GM12864 (cell line): ENCODE measurements around the gene TELO2.

Experiments
- DNase-seq: peaks from one replicate; pipeline ENCODE4 v3.0.0-alpha.2; 2011; ENCODE audit warnings: low read depth
- H3K4me3 ChIP-seq: 2 replicates; pipeline ENCODE4 v1.5.1; 2011; ENCODE audit warnings: mild to moderate bottlenecking, low read depth, low read length, control low read depth
- CTCF ChIP-seq: IDR thresholded peaks from 2 replicates; pipeline ENCODE4 v1.5.1; 2011; ENCODE audit warnings: low read depth, mild to moderate bottlenecking, moderate library complexity, low read length, control low read depth, inconsistent platforms; ENCODE audit errors: missing control alignments

Gene TELO2

GRCh38 chr16:1457489-1458245, 35.5 kb upstream of the TELO2 start:
- no peak for TF ChIP-seq CTCF

GRCh38 chr16:1458336-1458976, 34.7 kb upstream of the TELO2 start:
- no peak for TF ChIP-seq CTCF
- H3K4me3 ChIP-seq, result no peak overlapping the region
- no peak for DNase-seq

More at GRCh38 chr16:1457489-1458245, 35.5 kb upstream of the TELO2 start:
- DNase-seq, result no peak
- no peak overlapping the region for H3K4me3 ChIP-seq

GRCh38 chr16:1458977-1459341, 34.2 kb upstream of the TELO2 start:
- H3K4me3 ChIP-seq, result no peak overlapping the region
- no peak for TF ChIP-seq CTCF
- DNase-seq, result no peak

- no peak overlapping the region for H3K4me3 ChIP-seq
- DNase-seq, result no peak
- no peak for TF ChIP-seq CTCF
Measured at GRCh38 chr16:1459967-1460366, 33.2 kb upstream of the TELO2 start.

GRCh38 chr16:1460602-1461138, 32.5 kb upstream of the TELO2 start:
- DNase-seq, result no peak
- H3K4me3 ChIP-seq, result no peak overlapping the region
- no peak for TF ChIP-seq CTCF

GRCh38 chr16:1461146-1461545, 32.0 kb upstream of the TELO2 start:
- TF ChIP-seq CTCF, result no peak
- no peak overlapping the region for H3K4me3 ChIP-seq
- DNase-seq, result no peak
